ENCODE data around the gene C12orf76.
A peak's percentile ranks its signal among the peaks of the same experiment; 100 is the strongest.

Gene C12orf76

DNA sequence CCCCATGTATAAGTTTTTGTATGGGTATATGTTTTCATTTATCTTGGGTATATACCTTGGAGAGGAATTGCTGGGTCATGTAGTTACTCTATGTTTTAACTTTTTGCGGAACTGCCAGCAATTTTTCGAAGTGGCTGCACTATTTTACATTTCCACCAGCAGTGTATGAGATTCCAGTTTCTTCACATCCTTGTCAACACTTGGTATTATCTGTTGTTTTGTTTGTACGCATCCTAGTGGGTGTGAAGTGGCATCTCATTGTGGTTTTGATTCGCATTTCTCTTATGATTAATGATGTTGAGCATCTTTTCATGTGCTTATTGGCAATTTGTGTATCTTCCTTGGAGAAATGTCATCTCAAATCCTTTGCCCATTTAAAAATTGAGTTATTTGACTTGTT lies 42.2 kb downstream of the C12orf76 start:
- no peak for TF ChIP-seq CTCF (IDR thresholded peaks at IDR 0.05; ENCODE audit: extremely low read depth, insufficient read depth, missing control alignments)
- in situ Hi-C loops (cut with MboI; ENCODE audit: low pct_unique_long_range_greater_than_20kb, low sequenced_read_pairs, unreplicated experiment): no loop called here

GRCh38 chr12:110005319-110005973 lies 42.9 kb downstream of the C12orf76 start:
- no peak for DNase-seq (ENCODE audit: low spot score)
- TF ChIP-seq CTCF (IDR thresholded peaks at IDR 0.05; ENCODE audit: extremely low read depth, insufficient read depth, missing control alignments): no peak
- in situ Hi-C loops (cut with MboI; ENCODE audit: low pct_unique_long_range_greater_than_20kb, low sequenced_read_pairs, unreplicated experiment): no loop called here

More for the DNA sequence above, 42.2 kb downstream of the C12orf76 start:
- DNase-seq (ENCODE audit: low spot score): no peak

GRCh38 chr12:110004598-110004997 lies 43.7 kb downstream of the C12orf76 start:
- in situ Hi-C loops (cut with MboI; ENCODE audit: low pct_unique_long_range_greater_than_20kb, low sequenced_read_pairs, unreplicated experiment): no loop called here
- no peak for TF ChIP-seq CTCF (IDR thresholded peaks at IDR 0.05; ENCODE audit: extremely low read depth, insufficient read depth, missing control alignments)
- peak; percentile 72 for DNase-seq (ENCODE audit: low spot score)

- in situ Hi-C loops (cut with MboI; ENCODE audit: low pct_unique_long_range_greater_than_20kb, low sequenced_read_pairs, unreplicated experiment): no loop called here
- DNase-seq (ENCODE audit: low spot score): no peak
- no peak for TF ChIP-seq CTCF (IDR thresholded peaks at IDR 0.05; ENCODE audit: extremely low read depth, insufficient read depth, missing control alignments)
Measured at GRCh38 chr12:110002676-110003515, 45.4 kb downstream of the C12orf76 start.

- DNase-seq (ENCODE audit: low spot score): no peak
- no peak for TF ChIP-seq CTCF (IDR thresholded peaks at IDR 0.05; ENCODE audit: extremely low read depth, insufficient read depth, missing control alignments)
- in situ Hi-C loops (cut with MboI; ENCODE audit: low pct_unique_long_range_greater_than_20kb, low sequenced_read_pairs, unreplicated experiment): no loop called here
Measured at GRCh38 chr12:110001596-110001995, 46.7 kb downstream of the C12orf76 start.

GRCh38 chr12:109999983-110000505 lies 48.3 kb downstream of the C12orf76 start:
- no peak for TF ChIP-seq CTCF (IDR thresholded peaks at IDR 0.05; ENCODE audit: extremely low read depth, insufficient read depth, missing control alignments)
- no peak for DNase-seq (ENCODE audit: low spot score)
- in situ Hi-C loops (cut with MboI; ENCODE audit: low pct_unique_long_range_greater_than_20kb, low sequenced_read_pairs, unreplicated experiment): no loop called here

Data from GM13977 (cell line).